PC-3 (cell line): ENCODE data around the gene FXYD3. TPM values are rescaled to one million over a fixed set of nuclear protein-coding genes. Genes with fewer than 3 reads are reported as not detected.
A peak's percentile ranks its signal among the peaks of the same experiment; 100 is the strongest.

Experiments used
- ATAC-seq: fragments of 200-7000 bp; cut with Tn5 transposase; 2 replicates; pipeline ENCODE4 v1.9.1; 2020; ENCODE audit warnings: mild to moderate bottlenecking, moderate library complexity
- BruUV-seq: library from RNA; stranded (reverse); fragments of 400-500 nt; replicated peaks from 2 replicates; lab custom pipeline; 2021; lab: Mats Ljungman, UMichigan
- CTCF ChIA-PET: fragments of 300-600 bp; sonication (Branson Sonifier 250); formaldehyde crosslinking; loops from one replicate; lab custom pipeline; 2022; ENCODE audit warnings: antibody characterized with exemption; lab: Charles Lee
- POLR2A ChIA-PET: fragments of 300-600 bp; sonication (Branson Sonifier 250); formaldehyde crosslinking; loops from one replicate; lab custom pipeline; 2022; ENCODE audit warnings: antibody characterized with exemption; ENCODE audit not compliant: unreplicated experiment; lab: Charles Lee
- DNase-seq: peaks from one replicate; pipeline ENCODE4 v3.0.0-alpha.2; 2015
- H2AFZ ChIP-seq: fragments of 300-600 bp; sonication (generic); 2 replicates; pipeline ENCODE4 v1.6.0; 2016; ENCODE audit warnings: antibody characterized with exemption, low read length
- H3F3A ChIP-seq: fragments of 300-600 bp; sonication (generic); one replicate; pipeline ENCODE4 v1.6.0; 2017; ENCODE audit warnings: antibody characterized with exemption, low read length, control low read depth, mild to moderate bottlenecking; ENCODE audit not compliant: unreplicated experiment
- H3K27ac ChIP-seq: fragments of 300-600 bp; sonication (generic); 2 replicates; pipeline ENCODE4 v1.5.1; 2016; ENCODE audit warnings: mild to moderate bottlenecking, low read length
- H3K27me3 ChIP-seq: fragments of 300-600 bp; sonication (generic); 2 replicates; pipeline ENCODE4 v1.6.1; 2016; ENCODE audit warnings: low read length, mixed read lengths
- H3K36me3 ChIP-seq: fragments of 300-600 bp; sonication (generic); 2 replicates; pipeline ENCODE4 v1.6.1; 2016; ENCODE audit warnings: low read depth, mixed run types, low read length, mixed read lengths
- H3K4me1 ChIP-seq: fragments of 300-600 bp; sonication (generic); 2 replicates; pipeline ENCODE4 v1.5.1; 2016; ENCODE audit warnings: low read length; ENCODE audit not compliant: insufficient read depth
- H3K4me2 ChIP-seq: fragments of 300-600 bp; sonication (generic); 2 replicates; pipeline ENCODE4 v1.6.0; 2016; ENCODE audit warnings: low read length
- H3K4me3 ChIP-seq: fragments of 300-600 bp; sonication (generic); 2 replicates; pipeline ENCODE4 v1.5.1; 2016; ENCODE audit warnings: mild to moderate bottlenecking, low read length, mixed read lengths
- H3K79me2 ChIP-seq: fragments of 300-600 bp; sonication (generic); 2 replicates; pipeline ENCODE4 v1.6.1; 2017; ENCODE audit warnings: low read length, mixed read lengths
- H3K9ac ChIP-seq: fragments of 300-600 bp; sonication (generic); 2 replicates; pipeline ENCODE4 v1.6.0; 2016; ENCODE audit warnings: mild to moderate bottlenecking, low read length
- H3K9me2 ChIP-seq: fragments of 300-600 bp; sonication (generic); replicated peaks from 2 replicates; pipeline ENCODE4 v1.6.1; 2016; ENCODE audit warnings: mixed run types, low read length, mixed read lengths
- H3K9me3 ChIP-seq: fragments of 300-600 bp; sonication (generic); 2 replicates; pipeline ENCODE4 v1.6.1; 2016; ENCODE audit warnings: low read length, mixed read lengths
- H4K20me1 ChIP-seq: fragments of 300-600 bp; sonication (generic); 2 replicates; pipeline ENCODE4 v1.6.1; 2016; ENCODE audit warnings: low read length, mixed read lengths
- CTCF ChIP-seq: fragments of 300-600 bp; sonication (generic); conservative IDR thresholded peaks from 2 replicates; pipeline ENCODE4 v1.5.1; 2017; ENCODE audit warnings: antibody characterized with exemption, low read depth, mild to moderate bottlenecking, low read length
- EZH2 ChIP-seq: fragments of 300-600 bp; sonication (generic); IDR thresholded peaks from one replicate; pipeline ENCODE4 v1.6.1; 2017; ENCODE audit warnings: antibody characterized with exemption, mild to moderate bottlenecking, low read length; ENCODE audit not compliant: unreplicated experiment
- EZH2phosphoT487 ChIP-seq: fragments of 300-600 bp; sonication (generic); IDR thresholded peaks from 2 replicates; pipeline ENCODE4 v1.6.1; 2018; ENCODE audit warnings: mild to moderate bottlenecking, antibody characterized with exemption, low read length, borderline replicate concordance
- intact Hi-C: fragments of 100-400 bp; cut with micrococcal nuclease; formaldehyde crosslinking; loops from 2 replicates; pipeline ENCODE4 v1.9.0; 2023
- total RNA-seq: library from RNA; depleted of rRNA; stranded (reverse); fragments of >200 nt; gene quantifications from 2 replicates; pipeline ENCODE4 v1.2.3, GENCODE V29; 2014

Gene FXYD3
- total RNA-seq, 1 experiment from 2014 or later, result 61.6 TPM

DNA sequence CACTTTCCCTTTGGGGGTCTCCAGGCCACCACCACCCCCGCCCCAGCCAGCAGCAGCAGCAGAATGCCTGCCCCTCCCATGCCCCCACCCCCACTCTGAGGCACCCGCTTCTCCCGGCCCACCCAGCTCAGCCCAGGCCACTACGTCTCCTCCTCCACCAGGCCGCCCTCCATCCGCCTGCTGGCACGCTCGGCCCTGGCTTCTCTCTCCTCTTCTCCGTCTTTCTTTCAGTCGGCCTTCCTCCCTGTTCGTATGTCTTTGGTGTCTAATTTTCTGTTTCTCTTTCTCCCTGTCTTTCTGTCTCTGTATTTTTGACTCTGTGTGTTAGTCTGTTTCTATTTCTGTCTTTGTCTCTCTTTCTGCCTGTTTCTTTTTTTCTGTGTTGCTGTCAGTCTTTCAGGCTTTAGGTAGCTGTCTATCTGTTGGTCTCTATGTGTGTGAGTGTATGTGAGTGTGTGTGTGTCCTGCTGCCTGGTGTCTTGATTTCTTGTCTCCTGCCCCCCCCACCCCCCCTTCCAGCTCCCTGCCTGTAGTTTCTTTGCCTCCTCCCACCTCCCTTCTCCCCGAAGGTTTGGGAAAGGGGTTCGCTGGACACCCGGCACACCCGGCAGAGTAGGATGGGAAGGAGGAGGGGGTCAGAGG is 19.1 kb downstream of the FXYD3 start, which contains the start of gene LGI4:
TSS of gene LGI4 (minus strand) at position 459 of the 642 bp plus-strand sequence. CDS start at position 80, 379 bp downstream.
- Histone ChIP-seq H3K4me1 (no peaks in the 10 kb centered on the region), H2AFZ (no peak within 1 kb of the TSS), H3F3A (no peaks in the 10 kb centered on the region), H3K9me3 (no peaks in the 10 kb centered on the region), H3K4me3 (no peak within 1 kb of the TSS), H3K9ac (no peak within 1 kb of the TSS), H3K27me3 (no peaks in the 10 kb centered on the region), H4K20me1 (no peaks in the 10 kb centered on the region), H3K4me2 (no peak within 1 kb of the TSS), H3K27ac (no peak within 1 kb of the TSS), H3K9me2 (no peaks in the 10 kb centered on the region), H3K79me2 (no peaks in the 10 kb centered on the region), H3K36me3 (no peaks in the 10 kb centered on the region)
- no TSS peak for BruUV-seq
- intact Hi-C loops, result loop anchor here (1.0 kb wide), 1 partner anchor 20 kb away; no protein-coding TSS in a partner anchor
- ChIA-PET CTCF (no interaction called here), POLR2A (no interaction called here)
- no peak for ATAC-seq
- DNase-seq, result no peak
- TF ChIP-seq EZH2phosphoT487 (no peak), CTCF (no peak), EZH2 (no peak)

DNA sequence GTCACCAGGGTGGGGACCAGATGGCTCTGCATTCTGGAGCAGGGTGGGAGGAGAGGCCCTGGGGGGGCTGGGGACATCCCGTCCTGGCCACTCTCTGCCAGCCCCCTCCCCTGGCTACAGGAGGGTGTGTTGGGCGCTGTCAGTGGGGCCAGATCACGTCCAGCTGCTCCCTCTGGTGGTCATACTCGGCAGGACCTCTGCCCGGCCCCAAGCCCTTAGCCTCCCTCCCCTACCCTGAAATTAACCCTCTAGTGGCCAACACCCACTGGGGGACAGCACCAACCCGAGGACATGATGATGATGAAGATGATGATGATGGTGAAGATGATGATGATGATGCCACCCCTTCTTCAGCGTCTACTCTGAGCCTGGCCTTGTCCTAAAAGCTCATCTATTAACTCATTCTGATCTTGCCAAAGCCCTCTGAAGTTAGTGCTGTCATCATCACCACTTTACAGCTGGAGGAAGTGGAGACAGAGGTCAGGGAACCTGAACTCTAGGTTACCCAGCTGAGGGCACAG is 19.8 kb downstream of the FXYD3 start:
- H3K4me3 ChIP-seq, result no peak overlapping the region
- TF ChIP-seq CTCF (peak; percentile 77), EZH2 (no peak)
- intact Hi-C loops, result loop anchor here (1.0 kb wide), 1 partner anchor 21 kb away; no protein-coding TSS in a partner anchor
- no peaks in the 10 kb centered on the region for H4K20me1 ChIP-seq
- no peaks in the 10 kb centered on the region for H3K9me2 ChIP-seq
- BruUV-seq, result no TSS peak
- H3K36me3 ChIP-seq, result no peaks in the 10 kb centered on the region
- no peaks in the 10 kb centered on the region for H3K9me3 ChIP-seq
- ATAC-seq (peak; percentile 89), DNase-seq (peak; percentile 62)
- ChIA-PET CTCF (interaction anchor here (0.8 kb wide), 1 partner anchor 91 kb away, joined by 3 read pairs; no protein-coding TSS in a partner anchor), POLR2A (no interaction called here)
- H3K79me2 ChIP-seq, result no peaks in the 10 kb centered on the region
- H3K27ac ChIP-seq, result no peak overlapping the region
- no peak overlapping the region for H3K4me2 ChIP-seq
- H3K9ac ChIP-seq, result no peak overlapping the region
- H2AFZ ChIP-seq, result no peak overlapping the region
- H3F3A ChIP-seq, result no peaks in the 10 kb centered on the region
- no peaks in the 10 kb centered on the region for H3K4me1 ChIP-seq
- no peaks in the 10 kb centered on the region for H3K27me3 ChIP-seq

- ChIA-PET POLR2A (no interaction called here), CTCF (no interaction called here)
- Histone ChIP-seq H3K36me3 (no peaks in the 10 kb centered on the region), H3K27me3 (no peaks in the 10 kb centered on the region), H4K20me1 (no peaks in the 10 kb centered on the region), H2AFZ (no peak overlapping the region), H3F3A (no peaks in the 10 kb centered on the region), H3K4me3 (no peak overlapping the region), H3K4me1 (no peaks in the 10 kb centered on the region), H3K9me2 (no peaks in the 10 kb centered on the region), H3K79me2 (no peaks in the 10 kb centered on the region), H3K4me2 (no peak overlapping the region), H3K27ac (no peak overlapping the region), H3K9me3 (no peaks in the 10 kb centered on the region), H3K9ac (no peak overlapping the region)
- no TSS peak for BruUV-seq
- TF ChIP-seq EZH2phosphoT487 (no peak), CTCF (no peak), EZH2 (no peak)
- DNase-seq (no peak), ATAC-seq (no peak)
- intact Hi-C loops, result no loop called here
Measured at GRCh38 chr19:35136231-35136630, 20.6 kb downstream of the FXYD3 start.
